RWPE1 (cell line): ENCODE measurements around the gene HMOX1.
"Not testable (repeated sequence)": the region's sequence is repeated elsewhere in the genome, so short reads cannot be mapped to it uniquely, and the experiment has no call there.

Source experiments
- CTCF ChIA-PET: fragments of 350-600 bp; sonication (Branson Sonifier 250); formaldehyde crosslinking; extraction: SDS; loops from one replicate; lab custom pipeline; 2021; lab: Yijun Ruan, JAX
- POLR2A ChIA-PET: fragments of 400-600 bp; formaldehyde crosslinking; extraction: SDS; loops from one replicate; lab custom pipeline; 2020; ENCODE audit warnings: antibody characterized with exemption; ENCODE audit not compliant: low non-redundant PET; lab: Yijun Ruan, JAX
- DNase-seq: peaks from one replicate; pipeline ENCODE4 v3.0.0; 2012; ENCODE audit warnings: low spot score
- H3K27ac ChIP-seq: fragments of 450-650 bp; 2 replicates; pipeline ENCODE4 v1.5.1; 2017
- TF ChIP-seq, protein P1 (sequence below): fragments of 450-650 bp; conservative IDR thresholded peaks from 2 replicates; pipeline ENCODE4 v1.5.1; 2017; ENCODE audit warnings: low read depth, mild to moderate bottlenecking

HMOX1 gene

DNA sequence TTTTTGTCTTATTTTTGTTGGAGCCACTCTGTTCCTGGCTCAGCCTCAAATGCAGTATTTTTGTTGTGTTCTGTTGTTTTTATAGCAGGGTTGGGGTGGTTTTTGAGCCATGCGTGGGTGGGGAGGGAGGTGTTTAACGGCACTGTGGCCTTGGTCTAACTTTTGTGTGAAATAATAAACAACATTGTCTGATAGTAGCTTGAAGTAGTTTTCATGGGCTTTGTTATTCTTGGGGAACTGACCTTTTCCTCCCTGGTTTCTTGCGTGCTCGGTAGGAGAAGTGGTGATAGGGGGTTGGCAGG is 13.1 kb downstream of the HMOX1 start:
- no peak overlapping the region for H3K27ac ChIP-seq
- DNase-seq, result no peak
- CTCF ChIA-PET, result no interaction called here
- POLR2A ChIA-PET, result no interaction called here
- TF ChIP-seq, protein P1, sequence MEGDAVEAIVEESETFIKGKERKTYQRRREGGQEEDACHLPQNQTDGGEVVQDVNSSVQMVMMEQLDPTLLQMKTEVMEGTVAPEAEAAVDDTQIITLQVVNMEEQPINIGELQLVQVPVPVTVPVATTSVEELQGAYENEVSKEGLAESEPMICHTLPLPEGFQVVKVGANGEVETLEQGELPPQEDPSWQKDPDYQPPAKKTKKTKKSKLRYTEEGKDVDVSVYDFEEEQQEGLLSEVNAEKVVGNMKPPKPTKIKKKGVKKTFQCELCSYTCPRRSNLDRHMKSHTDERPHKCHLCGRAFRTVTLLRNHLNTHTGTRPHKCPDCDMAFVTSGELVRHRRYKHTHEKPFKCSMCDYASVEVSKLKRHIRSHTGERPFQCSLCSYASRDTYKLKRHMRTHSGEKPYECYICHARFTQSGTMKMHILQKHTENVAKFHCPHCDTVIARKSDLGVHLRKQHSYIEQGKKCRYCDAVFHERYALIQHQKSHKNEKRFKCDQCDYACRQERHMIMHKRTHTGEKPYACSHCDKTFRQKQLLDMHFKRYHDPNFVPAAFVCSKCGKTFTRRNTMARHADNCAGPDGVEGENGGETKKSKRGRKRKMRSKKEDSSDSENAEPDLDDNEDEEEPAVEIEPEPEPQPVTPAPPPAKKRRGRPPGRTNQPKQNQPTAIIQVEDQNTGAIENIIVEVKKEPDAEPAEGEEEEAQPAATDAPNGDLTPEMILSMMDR, result no peak

DNA sequence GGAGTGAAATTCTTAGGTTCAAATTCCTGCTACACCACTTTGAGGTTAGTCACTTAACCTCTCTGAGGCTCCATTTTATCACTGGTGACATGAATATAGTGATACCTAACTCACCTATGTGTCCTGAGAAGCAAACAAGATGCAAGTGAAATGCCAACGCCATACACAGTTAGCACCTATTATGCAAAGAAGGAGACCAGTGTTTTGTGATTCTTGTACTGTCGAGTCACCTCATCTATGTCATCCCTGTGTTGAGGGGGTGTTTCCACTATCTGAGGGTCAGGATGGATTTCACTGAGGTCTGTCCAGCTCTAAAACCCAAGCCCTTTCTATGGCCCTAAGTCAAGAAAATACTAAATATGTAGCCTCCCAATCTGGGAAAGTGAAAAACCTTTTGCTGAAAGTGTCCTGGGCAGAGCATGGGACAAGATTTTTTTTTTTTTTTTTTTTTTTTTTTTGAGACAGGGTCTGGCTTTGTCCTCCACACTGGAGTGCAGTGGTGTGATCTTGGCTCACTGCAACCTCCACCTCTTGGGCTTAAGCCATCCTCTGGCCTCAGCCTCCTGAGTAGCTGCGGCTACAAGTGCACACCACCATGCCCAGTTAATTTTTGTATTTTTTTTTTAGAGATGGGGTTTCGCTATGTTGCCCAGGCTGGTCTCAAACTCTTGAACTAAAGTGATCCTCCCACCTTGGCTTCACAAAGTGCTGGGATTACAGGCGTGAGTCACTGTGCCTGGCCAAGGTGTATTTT is 14.1 kb downstream of the HMOX1 start:
- POLR2A ChIA-PET, result no interaction called here
- no peak overlapping the region for H3K27ac ChIP-seq
- CTCF ChIA-PET, result no interaction called here
- TF ChIP-seq, protein P1, result no peak
- no peak for DNase-seq

DNA sequence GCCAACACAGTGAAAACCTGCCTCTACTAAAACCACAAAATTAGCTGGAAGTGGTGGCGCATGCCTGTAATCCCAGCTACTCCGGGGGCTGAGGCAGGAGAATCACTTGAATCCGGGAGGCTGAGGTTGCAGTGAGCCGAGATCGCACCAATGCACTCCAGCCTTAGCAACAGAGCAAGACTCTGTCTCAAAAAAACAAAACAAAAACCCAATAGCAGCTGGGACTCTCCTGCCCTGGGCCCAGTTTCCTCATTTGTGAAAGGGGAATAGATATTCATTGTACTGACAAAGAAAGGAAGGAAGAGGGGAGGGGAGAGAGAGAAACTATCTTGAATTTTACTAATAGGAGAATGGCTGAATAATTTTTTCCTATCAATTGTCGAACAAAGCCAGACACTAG is 15.7 kb downstream of the HMOX1 start:
- POLR2A ChIA-PET, CTCF ChIA-PET, H3K27ac ChIP-seq, DNase-seq: not testable (repeated sequence)

DNA sequence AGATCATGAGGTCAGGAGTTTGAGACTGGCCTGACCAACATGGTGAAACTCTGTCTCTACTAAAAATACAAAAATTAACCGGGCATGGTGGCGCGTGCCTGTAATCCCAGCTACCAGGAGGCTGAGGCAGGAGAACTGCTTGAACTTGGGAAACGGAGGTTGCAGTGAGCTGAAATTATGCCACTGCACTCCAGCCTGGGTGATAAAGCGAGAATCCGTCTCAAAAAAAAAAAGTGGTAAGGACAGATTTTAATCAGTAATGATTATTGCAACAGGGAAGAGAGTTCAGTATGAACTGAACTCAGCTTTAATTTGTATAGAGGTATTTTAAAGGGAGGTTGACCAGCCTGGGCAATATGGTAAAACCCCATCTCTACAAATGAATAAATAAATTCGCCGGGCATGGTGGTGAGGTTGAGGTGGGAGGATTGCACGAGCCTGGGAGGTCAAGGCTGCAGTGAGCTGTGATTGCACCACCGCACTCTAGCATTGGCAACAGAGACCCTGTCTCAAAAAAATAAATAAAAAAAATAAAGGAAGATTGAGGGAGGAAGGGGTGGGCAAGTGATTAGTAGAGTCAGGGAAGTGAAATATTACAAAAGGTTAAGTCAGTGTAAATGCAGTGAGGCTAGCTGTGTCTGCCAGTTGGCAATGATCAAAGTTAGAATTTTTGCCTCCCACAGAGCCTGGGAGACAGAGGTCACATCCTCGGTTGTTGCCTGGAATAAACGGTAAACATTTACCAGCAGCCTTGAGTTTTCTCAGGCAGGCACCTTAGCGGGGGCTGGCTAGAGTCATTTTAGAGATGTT is 16.4 kb downstream of the HMOX1 start:
- no peak for DNase-seq
- POLR2A ChIA-PET, result no interaction called here

DNA sequence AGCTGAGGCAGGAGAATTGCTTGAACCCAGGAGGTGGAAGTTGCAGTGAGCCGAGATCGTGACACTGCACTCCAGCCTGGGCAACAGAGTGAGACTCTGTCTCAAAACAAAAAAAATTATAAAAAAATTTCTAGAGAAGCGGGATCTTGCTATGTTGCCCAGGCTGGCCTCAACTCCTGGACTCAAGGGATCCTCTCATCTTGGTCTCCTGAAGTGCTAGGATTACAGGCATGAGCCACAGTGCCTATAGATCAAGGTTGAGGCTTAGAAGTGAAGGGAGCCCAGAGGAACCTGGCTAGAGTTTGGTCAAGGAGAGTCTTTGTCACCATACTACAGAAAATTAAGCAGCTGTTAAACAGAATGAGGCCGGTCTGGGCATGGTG is 17.7 kb downstream of the HMOX1 start:
- DNase-seq, result no peak
- peak overlapping the region; percentile 82 for H3K27ac ChIP-seq
- POLR2A ChIA-PET, result no interaction called here
- CTCF ChIA-PET, result no interaction called here
- TF ChIP-seq, protein P1, result no peak

More for the DNA sequence above, 16.4 kb downstream of the HMOX1 start:
- TF ChIP-seq, protein P1, result no peak
- no peak overlapping the region for H3K27ac ChIP-seq
- CTCF ChIA-PET, result no interaction called here

DNA sequence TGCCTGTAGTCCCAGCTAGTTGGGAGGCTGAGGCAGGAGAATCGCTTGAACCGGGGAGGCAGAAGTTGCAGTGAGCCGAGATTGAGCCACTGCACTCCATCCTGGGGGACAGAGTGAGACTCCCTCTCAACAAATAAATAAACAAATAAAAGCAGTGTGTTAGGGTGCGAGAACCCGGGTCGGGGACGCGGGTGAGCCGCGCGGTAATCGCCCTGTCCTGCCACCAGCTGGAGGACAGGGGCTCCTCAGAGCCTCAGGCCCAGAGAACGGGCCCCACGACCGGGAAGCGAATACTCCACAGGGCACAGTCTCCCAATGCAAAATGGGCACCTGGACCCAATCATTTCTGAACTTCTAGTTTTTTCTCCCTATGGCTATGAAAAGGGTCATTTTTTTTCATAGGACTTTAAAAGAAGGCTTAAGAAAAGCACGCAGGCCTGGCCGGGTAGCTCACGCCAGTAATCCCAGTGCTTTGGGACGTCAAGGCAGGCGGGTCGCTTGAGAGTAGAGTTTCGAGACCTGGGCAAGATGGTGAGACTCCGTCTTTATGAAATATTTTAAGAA is 18.3 kb downstream of the HMOX1 start:
- ChIA-PET CTCF (interaction anchor here (0.6 kb wide), 1 partner anchor 10 kb away, joined by 3 read pairs; no protein-coding TSS in a partner anchor), POLR2A (no interaction called here)
- H3K27ac ChIP-seq, result peak overlapping the region; percentile 82
- TF ChIP-seq, protein P1, result no peak
- DNase-seq, result no peak
